ENCODE measurements around the gene HOXB7. TPM values are rescaled to one million over a fixed set of nuclear protein-coding genes. Genes with fewer than 3 reads are reported as not detected.

HOXB7 gene
- total and polyA plus RNA-seq, 2 of the 13 experiments (the other 11 are each of a cell fraction or from before 2014, with no cell fraction given), result 0.04 TPM; not detected in 1

DNA sequence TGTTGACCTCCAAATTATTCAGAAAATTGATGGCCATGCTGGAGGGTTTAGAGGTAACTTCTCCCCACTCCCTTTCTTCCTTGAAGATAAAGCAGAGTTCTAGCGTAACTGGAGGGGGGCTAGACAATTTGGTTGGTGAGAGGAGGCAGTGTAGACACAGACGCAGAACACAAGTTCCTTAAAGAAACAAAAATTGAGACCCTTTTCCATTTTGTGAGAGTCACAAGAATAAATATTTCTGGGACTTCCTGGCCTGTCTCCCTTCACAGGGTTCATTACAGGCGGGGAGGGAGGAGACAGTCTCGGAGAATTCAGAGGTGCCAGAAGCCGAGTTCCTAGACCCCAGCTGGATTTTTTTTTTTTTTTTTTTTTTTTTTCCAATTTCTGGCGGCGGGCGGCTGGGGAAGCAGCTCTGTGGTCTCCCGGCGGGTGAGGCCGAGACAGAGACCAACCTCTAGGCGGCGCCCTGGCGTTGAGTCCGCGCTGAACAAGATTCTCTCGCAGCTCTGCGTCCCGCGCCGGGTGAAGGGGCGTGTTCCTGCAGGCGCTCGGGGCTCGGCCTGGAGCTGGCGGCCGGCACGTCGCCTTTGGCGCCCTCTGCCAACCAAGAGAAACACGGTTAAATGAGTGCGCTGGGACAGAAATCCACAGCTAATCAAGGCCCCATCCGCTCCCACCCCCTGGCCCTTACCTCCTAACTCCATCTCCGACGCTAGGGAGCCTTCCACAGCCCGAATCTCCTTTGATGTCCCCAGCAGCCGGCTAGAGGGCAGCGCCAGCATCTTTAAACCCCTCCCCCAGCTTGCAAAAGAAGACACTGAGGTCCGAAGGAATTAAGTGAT is 25.6 kb upstream of the HOXB7 start (continued):
- TF ChIP-seq, protein P1, sequence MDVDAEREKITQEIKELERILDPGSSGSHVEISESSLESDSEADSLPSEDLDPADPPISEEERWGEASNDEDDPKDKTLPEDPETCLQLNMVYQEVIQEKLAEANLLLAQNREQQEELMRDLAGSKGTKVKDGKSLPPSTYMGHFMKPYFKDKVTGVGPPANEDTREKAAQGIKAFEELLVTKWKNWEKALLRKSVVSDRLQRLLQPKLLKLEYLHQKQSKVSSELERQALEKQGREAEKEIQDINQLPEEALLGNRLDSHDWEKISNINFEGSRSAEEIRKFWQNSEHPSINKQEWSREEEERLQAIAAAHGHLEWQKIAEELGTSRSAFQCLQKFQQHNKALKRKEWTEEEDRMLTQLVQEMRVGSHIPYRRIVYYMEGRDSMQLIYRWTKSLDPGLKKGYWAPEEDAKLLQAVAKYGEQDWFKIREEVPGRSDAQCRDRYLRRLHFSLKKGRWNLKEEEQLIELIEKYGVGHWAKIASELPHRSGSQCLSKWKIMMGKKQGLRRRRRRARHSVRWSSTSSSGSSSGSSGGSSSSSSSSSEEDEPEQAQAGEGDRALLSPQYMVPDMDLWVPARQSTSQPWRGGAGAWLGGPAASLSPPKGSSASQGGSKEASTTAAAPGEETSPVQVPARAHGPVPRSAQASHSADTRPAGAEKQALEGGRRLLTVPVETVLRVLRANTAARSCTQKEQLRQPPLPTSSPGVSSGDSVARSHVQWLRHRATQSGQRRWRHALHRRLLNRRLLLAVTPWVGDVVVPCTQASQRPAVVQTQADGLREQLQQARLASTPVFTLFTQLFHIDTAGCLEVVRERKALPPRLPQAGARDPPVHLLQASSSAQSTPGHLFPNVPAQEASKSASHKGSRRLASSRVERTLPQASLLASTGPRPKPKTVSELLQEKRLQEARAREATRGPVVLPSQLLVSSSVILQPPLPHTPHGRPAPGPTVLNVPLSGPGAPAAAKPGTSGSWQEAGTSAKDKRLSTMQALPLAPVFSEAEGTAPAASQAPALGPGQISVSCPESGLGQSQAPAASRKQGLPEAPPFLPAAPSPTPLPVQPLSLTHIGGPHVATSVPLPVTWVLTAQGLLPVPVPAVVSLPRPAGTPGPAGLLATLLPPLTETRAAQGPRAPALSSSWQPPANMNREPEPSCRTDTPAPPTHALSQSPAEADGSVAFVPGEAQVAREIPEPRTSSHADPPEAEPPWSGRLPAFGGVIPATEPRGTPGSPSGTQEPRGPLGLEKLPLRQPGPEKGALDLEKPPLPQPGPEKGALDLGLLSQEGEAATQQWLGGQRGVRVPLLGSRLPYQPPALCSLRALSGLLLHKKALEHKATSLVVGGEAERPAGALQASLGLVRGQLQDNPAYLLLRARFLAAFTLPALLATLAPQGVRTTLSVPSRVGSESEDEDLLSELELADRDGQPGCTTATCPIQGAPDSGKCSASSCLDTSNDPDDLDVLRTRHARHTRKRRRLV (CRISPR knock-in tag; IDR thresholded peaks at IDR 0.05), result no peak
- 0 out of 2 replicates have a peak, but pooled peaks have one; percentile 24 for TF ChIP-seq ZNF256 (CRISPR knock-in tag; conservative IDR thresholded peaks at IDR 0.05)
- TF ChIP-seq ZNF138 (CRISPR knock-in tag; IDR thresholded peaks at IDR 0.05; ENCODE audit: low read depth), result no peak
- TF ChIP-seq PAX8 (CRISPR knock-in tag; IDR thresholded peaks at IDR 0.05; ENCODE audit: borderline replicate concordance), result no peak
- TF ChIP-seq FLYWCH1 (CRISPR knock-in tag; IDR thresholded peaks at IDR 0.05), result no peak
- TF ChIP-seq, protein P2, sequence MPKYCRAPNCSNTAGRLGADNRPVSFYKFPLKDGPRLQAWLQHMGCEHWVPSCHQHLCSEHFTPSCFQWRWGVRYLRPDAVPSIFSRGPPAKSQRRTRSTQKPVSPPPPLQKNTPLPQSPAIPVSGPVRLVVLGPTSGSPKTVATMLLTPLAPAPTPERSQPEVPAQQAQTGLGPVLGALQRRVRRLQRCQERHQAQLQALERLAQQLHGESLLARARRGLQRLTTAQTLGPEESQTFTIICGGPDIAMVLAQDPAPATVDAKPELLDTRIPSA (CRISPR knock-in tag; IDR thresholded peaks at IDR 0.05; ENCODE audit: borderline replicate concordance), result no peak
- TF ChIP-seq, protein P3, sequence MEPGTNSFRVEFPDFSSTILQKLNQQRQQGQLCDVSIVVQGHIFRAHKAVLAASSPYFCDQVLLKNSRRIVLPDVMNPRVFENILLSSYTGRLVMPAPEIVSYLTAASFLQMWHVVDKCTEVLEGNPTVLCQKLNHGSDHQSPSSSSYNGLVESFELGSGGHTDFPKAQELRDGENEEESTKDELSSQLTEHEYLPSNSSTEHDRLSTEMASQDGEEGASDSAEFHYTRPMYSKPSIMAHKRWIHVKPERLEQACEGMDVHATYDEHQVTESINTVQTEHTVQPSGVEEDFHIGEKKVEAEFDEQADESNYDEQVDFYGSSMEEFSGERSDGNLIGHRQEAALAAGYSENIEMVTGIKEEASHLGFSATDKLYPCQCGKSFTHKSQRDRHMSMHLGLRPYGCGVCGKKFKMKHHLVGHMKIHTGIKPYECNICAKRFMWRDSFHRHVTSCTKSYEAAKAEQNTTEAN (CRISPR knock-in tag; conservative IDR thresholded peaks at IDR 0.05), result peak; percentile 75; the same call in 1 of the 2 replicates
- peak; percentile 58; the same call in 1 of the 2 replicates for TF ChIP-seq MYC (CRISPR knock-in tag; IDR thresholded peaks at IDR 0.05; ENCODE audit: borderline replicate concordance)
- TF ChIP-seq ZNF788 (CRISPR knock-in tag; IDR thresholded peaks at IDR 0.05; ENCODE audit: borderline replicate concordance), result peak; percentile 87; the same call in 1 of the 2 replicates
- TF ChIP-seq, protein P4, sequence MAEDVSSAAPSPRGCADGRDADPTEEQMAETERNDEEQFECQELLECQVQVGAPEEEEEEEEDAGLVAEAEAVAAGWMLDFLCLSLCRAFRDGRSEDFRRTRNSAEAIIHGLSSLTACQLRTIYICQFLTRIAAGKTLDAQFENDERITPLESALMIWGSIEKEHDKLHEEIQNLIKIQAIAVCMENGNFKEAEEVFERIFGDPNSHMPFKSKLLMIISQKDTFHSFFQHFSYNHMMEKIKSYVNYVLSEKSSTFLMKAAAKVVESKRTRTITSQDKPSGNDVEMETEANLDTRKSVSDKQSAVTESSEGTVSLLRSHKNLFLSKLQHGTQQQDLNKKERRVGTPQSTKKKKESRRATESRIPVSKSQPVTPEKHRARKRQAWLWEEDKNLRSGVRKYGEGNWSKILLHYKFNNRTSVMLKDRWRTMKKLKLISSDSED (CRISPR knock-in tag; IDR thresholded peaks at IDR 0.05), result no peak
- TF ChIP-seq ZIK1 (CRISPR knock-in tag; IDR thresholded peaks at IDR 0.05; ENCODE audit: borderline replicate concordance, low read depth), result no peak
- TF ChIP-seq, protein P5, sequence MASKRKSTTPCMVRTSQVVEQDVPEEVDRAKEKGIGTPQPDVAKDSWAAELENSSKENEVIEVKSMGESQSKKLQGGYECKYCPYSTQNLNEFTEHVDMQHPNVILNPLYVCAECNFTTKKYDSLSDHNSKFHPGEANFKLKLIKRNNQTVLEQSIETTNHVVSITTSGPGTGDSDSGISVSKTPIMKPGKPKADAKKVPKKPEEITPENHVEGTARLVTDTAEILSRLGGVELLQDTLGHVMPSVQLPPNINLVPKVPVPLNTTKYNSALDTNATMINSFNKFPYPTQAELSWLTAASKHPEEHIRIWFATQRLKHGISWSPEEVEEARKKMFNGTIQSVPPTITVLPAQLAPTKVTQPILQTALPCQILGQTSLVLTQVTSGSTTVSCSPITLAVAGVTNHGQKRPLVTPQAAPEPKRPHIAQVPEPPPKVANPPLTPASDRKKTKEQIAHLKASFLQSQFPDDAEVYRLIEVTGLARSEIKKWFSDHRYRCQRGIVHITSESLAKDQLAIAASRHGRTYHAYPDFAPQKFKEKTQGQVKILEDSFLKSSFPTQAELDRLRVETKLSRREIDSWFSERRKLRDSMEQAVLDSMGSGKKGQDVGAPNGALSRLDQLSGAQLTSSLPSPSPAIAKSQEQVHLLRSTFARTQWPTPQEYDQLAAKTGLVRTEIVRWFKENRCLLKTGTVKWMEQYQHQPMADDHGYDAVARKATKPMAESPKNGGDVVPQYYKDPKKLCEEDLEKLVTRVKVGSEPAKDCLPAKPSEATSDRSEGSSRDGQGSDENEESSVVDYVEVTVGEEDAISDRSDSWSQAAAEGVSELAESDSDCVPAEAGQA (IDR thresholded peaks at IDR 0.05; ENCODE audit: low read depth), result no peak
- TF ChIP-seq, protein P5 (CRISPR knock-in tag; IDR thresholded peaks at IDR 0.05; ENCODE audit: borderline replicate concordance), result no peak

Data from HepG2 (cell line).